Rectal smooth muscle tissue (tissue), 1 donor: Measurements from ENCODE around the gene AREL1.
A peak's percentile ranks its signal among the peaks of the same experiment; 100 is the strongest.
"Not testable (repeated sequence)": the region's sequence is repeated elsewhere in the genome, so short reads cannot be mapped to it uniquely, and the experiment has no call there.

ENCODE experiments used
- H3K27ac ChIP-seq: one replicate; pipeline ENCODE4 v1.7.0; 2013; ENCODE audit warnings: low read depth, low read length, inconsistent platforms
- H3K27me3 ChIP-seq: one replicate; pipeline ENCODE4 v1.7.0; 2013; ENCODE audit warnings: low read length; ENCODE audit not compliant: control insufficient read depth, insufficient read depth
- H3K36me3 ChIP-seq: one replicate; pipeline ENCODE4 v1.7.0; 2013; ENCODE audit warnings: low read length; ENCODE audit not compliant: control insufficient read depth, insufficient read depth
- H3K4me1 ChIP-seq: one replicate; pipeline ENCODE4 v1.7.0; 2013; ENCODE audit warnings: low read length; ENCODE audit not compliant: control insufficient read depth, insufficient read depth
- H3K4me3 ChIP-seq: one replicate; pipeline ENCODE4 v1.7.0; 2013; ENCODE audit warnings: low read length
- H3K9ac ChIP-seq: one replicate; pipeline ENCODE4 v1.7.0; 2013; ENCODE audit warnings: low read length

Gene AREL1

GRCh38 chr14:74712499-74713394, at the start of gene AREL1, which contains the start of gene FCF1:
AREL1 (minus strand) TSS chr14:74713080; CDS start chr14:74685615, 27,465 bp downstream.
FCF1 (plus strand) TSS chr14:74713144; CDS start chr14:74713198, 54 bp downstream.
- peak within 1 kb of the TSS; percentile 79 for H3K27ac ChIP-seq
- peaks cover 4% of the 10 kb centered on the region for H3K36me3 ChIP-seq
- H3K4me3 ChIP-seq, result peak within 1 kb of the TSS; percentile 99
- no peaks in the 10 kb centered on the region for H3K27me3 ChIP-seq
- peak within 1 kb of the TSS; percentile 86 for H3K9ac ChIP-seq
- H3K4me1 ChIP-seq, result no peaks in the 10 kb centered on the region

GRCh38 chr14:74758505-74758904, 45.6 kb upstream of the AREL1 start:
- H3K4me3 ChIP-seq, result not testable (repeated sequence)

GRCh38 chr14:74756326-74756725, 43.4 kb upstream of the AREL1 start:
- H3K27me3 ChIP-seq, result no peaks in the 10 kb centered on the region
- H3K27ac ChIP-seq, result no peak overlapping the region
- H3K36me3 ChIP-seq, result no peaks in the 10 kb centered on the region
- H3K9ac ChIP-seq, result no peak overlapping the region
- no peaks in the 10 kb centered on the region for H3K4me1 ChIP-seq
- no peak overlapping the region for H3K4me3 ChIP-seq

More at GRCh38 chr14:74758505-74758904, 45.6 kb upstream of the AREL1 start:
- not testable (repeated sequence) for H3K9ac ChIP-seq, H3K27me3 ChIP-seq, H3K27ac ChIP-seq, H3K36me3 ChIP-seq, H3K4me1 ChIP-seq

- no peaks in the 10 kb centered on the region for H3K36me3 ChIP-seq
- no peak overlapping the region for H3K4me3 ChIP-seq
- no peak overlapping the region for H3K27ac ChIP-seq
- H3K9ac ChIP-seq, result no peak overlapping the region
- no peaks in the 10 kb centered on the region for H3K27me3 ChIP-seq
- H3K4me1 ChIP-seq, result no peaks in the 10 kb centered on the region
These were observed 42.0 kb upstream of the AREL1 start for GRCh38 chr14:74754899-74755298.

- Histone ChIP-seq H3K36me3 (no peaks in the 10 kb centered on the region), H3K4me1 (no peaks in the 10 kb centered on the region), H3K27me3 (no peaks in the 10 kb centered on the region), H3K4me3 (no peak overlapping the region), H3K9ac (no peak overlapping the region), H3K27ac (no peak overlapping the region)
These were observed 41.3 kb upstream of the AREL1 start for GRCh38 chr14:74754157-74754556.

GRCh38 chr14:74747237-74747636, 34.4 kb upstream of the AREL1 start:
- Histone ChIP-seq H3K36me3 (no peaks in the 10 kb centered on the region), H3K27me3 (no peaks in the 10 kb centered on the region), H3K27ac (no peak overlapping the region), H3K4me1 (no peaks in the 10 kb centered on the region), H3K9ac (no peak overlapping the region), H3K4me3 (no peak overlapping the region)

GRCh38 chr14:74739293-74740030, 26.6 kb upstream of the AREL1 start:
- no peaks in the 10 kb centered on the region for H3K4me1 ChIP-seq
- no peaks in the 10 kb centered on the region for H3K27me3 ChIP-seq
- H3K4me3 ChIP-seq, result no peak overlapping the region
- H3K9ac ChIP-seq, result no peak overlapping the region
- no peak overlapping the region for H3K27ac ChIP-seq
- peaks cover 4% of the 10 kb centered on the region for H3K36me3 ChIP-seq

- H3K27ac ChIP-seq, result no peak overlapping the region
- no peak overlapping the region for H3K4me3 ChIP-seq
- no peaks in the 10 kb centered on the region for H3K27me3 ChIP-seq
- H3K36me3 ChIP-seq, result peaks cover 9% of the 10 kb centered on the region
- no peak overlapping the region for H3K9ac ChIP-seq
- no peaks in the 10 kb centered on the region for H3K4me1 ChIP-seq
These were observed 25.0 kb upstream of the AREL1 start for GRCh38 chr14:74737753-74738325.

- no peak overlapping the region for H3K27ac ChIP-seq
- no peak overlapping the region for H3K4me3 ChIP-seq
- H3K27me3 ChIP-seq, result no peaks in the 10 kb centered on the region
- no peaks in the 10 kb centered on the region for H3K4me1 ChIP-seq
- H3K9ac ChIP-seq, result no peak overlapping the region
- H3K36me3 ChIP-seq, result peaks cover 9% of the 10 kb centered on the region
These were observed 22.2 kb upstream of the AREL1 start for GRCh38 chr14:74735125-74735524.

- H3K4me3 ChIP-seq, result no peak overlapping the region
- H3K4me1 ChIP-seq, result no peaks in the 10 kb centered on the region
- H3K9ac ChIP-seq, result no peak overlapping the region
- peaks cover 6% of the 10 kb centered on the region for H3K36me3 ChIP-seq
- no peak overlapping the region for H3K27ac ChIP-seq
- H3K27me3 ChIP-seq, result no peaks in the 10 kb centered on the region
These were observed 20.3 kb upstream of the AREL1 start for GRCh38 chr14:74733221-74733620.

GRCh38 chr14:74732387-74732786, 19.5 kb upstream of the AREL1 start:
- Histone ChIP-seq H3K4me1 (no peaks in the 10 kb centered on the region), H3K27ac (no peak overlapping the region), H3K27me3 (no peaks in the 10 kb centered on the region), H3K4me3 (no peak overlapping the region), H3K36me3 (peaks cover 6% of the 10 kb centered on the region), H3K9ac (no peak overlapping the region)

GRCh38 chr14:74723134-74723533, 10.3 kb upstream of the AREL1 start:
- H3K27ac ChIP-seq, result no peak overlapping the region
- peaks cover 4% of the 10 kb centered on the region for H3K36me3 ChIP-seq
- H3K4me3 ChIP-seq, result no peak overlapping the region
- H3K27me3 ChIP-seq, result no peaks in the 10 kb centered on the region
- H3K9ac ChIP-seq, result no peak overlapping the region
- H3K4me1 ChIP-seq, result no peaks in the 10 kb centered on the region
